ENCODE data around the gene SLC34A3. TPM values are rescaled to one million over a fixed set of nuclear protein-coding genes. Genes with fewer than 3 reads are reported as not detected.
A peak's percentile ranks its signal among the peaks of the same experiment; 100 is the strongest.

SLC34A3 gene
- total and polyA plus RNA-seq, 2 donors (not counting 1 experiment from before 2014, with no cell fraction given): not detected

GRCh38 chr9:137205126-137206069, 25.3 kb upstream of the SLC34A3 start, which contains the start of the genes NDOR1 and TMEM203:
Gene NDOR1, plus strand, starts transcription at chr9:137205700. Its CDS starts 78 bp downstream, at chr9:137205778.
Gene TMEM203, minus strand, starts transcription at chr9:137205648. Its CDS starts 234 bp downstream, at chr9:137205414.
- peak within 1 kb of the TSS; percentile 66 to 96 (median 86) for H3K4me3 ChIP-seq (ENCODE audit: control extremely low read depth in 1 of 5, extremely low read depth in 1 of 5, insufficient read depth in 1 of 5, low read depth in 2 of 5, low read length in 4 of 5)
- peak within 1 kb of the TSS; percentile 73 to 89 for H3K27ac ChIP-seq (ENCODE audit: low read length in 2 of 2)
- H3K9me3 ChIP-seq (ENCODE audit: control extremely low read depth in 1 of 3, control insufficient read depth in 2 of 3, insufficient read depth in 1 of 3, low read length in 2 of 3): no peaks in the 10 kb centered on the region
- no peaks in the 10 kb centered on the region for H3K27me3 ChIP-seq (replicated peaks in 1 of 4; ENCODE audit: control extremely low read depth in 1 of 4, control insufficient read depth in 3 of 4, insufficient read depth in 4 of 4, low read length in 3 of 4)
- ChIA-PET CTCF (interaction anchor here (1.2 to 1.6 kb wide), 2 partner anchors 18 to 22 kb away, joined by 3 to 4 read pairs; partner anchors contain the start of gene RNF224), POLR2A (interaction anchor here (1.1 to 2.1 kb wide), 4 partner anchors 16 to 76 kb away, joined by 3 to 10 read pairs (median 4); partner anchors contain the start of genes ANAPC2, RNF208 and SSNA1)
- peaks cover 61% of the 10 kb centered on the region for H3K79me2 ChIP-seq (ENCODE audit: control insufficient read depth, insufficient read depth, low read length)
- H3K4me2 ChIP-seq (replicated peaks; ENCODE audit: low read depth, low read length, poor library complexity, severe bottlenecking): peak within 1 kb of the TSS; percentile 85
- ATAC-seq (ENCODE audit: low read depth) (peak; percentile 35), DNase-seq (peak; percentile 94)
- peak within 1 kb of the TSS; percentile 90 for H3K27ac Mint-ChIP-seq
- H4K20me1 ChIP-seq (ENCODE audit: control insufficient read depth, insufficient read depth, low read length, poor library complexity, severe bottlenecking): peaks cover 43% of the 10 kb centered on the region
- H3K9me3 Mint-ChIP-seq (ENCODE audit: insufficient read depth): no peaks in the 10 kb centered on the region
- peak within 1 kb of the TSS; percentile 88 for H2AFZ ChIP-seq (ENCODE audit: insufficient read depth, low read depth, low read length, poor library complexity, severe bottlenecking)
- H3K36me3 ChIP-seq (replicated peaks in 1 of 2; ENCODE audit: control extremely low read depth in 1 of 2, control insufficient read depth in 1 of 2, extremely low read depth in 1 of 2, insufficient read depth in 2 of 2, low read length in 1 of 2): peaks cover 0 to 5% of the 10 kb centered on the region in 2 experiments
- peaks cover 46% of the 10 kb centered on the region for H3K4me1 Mint-ChIP-seq
- intact Hi-C loops (cut with micrococcal nuclease): loop anchor here (1.0 to 10.0 kb wide), 4 partner anchors 17 to 321 kb away; partner anchors contain the start of genes ANAPC2, SSNA1 and TRAF2
- H3K4me1 ChIP-seq (ENCODE audit: control insufficient read depth in 2 of 2, insufficient read depth in 2 of 2, low read length in 2 of 2): peaks cover 37 to 50% of the 10 kb centered on the region in 2 donors
- WGBS (ENCODE audit: insufficient coverage): under 1% methylated on average over 98 of the region's 98 CpGs
- H3K4me3 Mint-ChIP-seq: peak within 1 kb of the TSS; percentile 93
- no peak for TF ChIP-seq CTCF (IDR thresholded peaks at IDR 0.05)
- TF ChIP-seq EZH2 (IDR thresholded peaks at IDR 0.05; ENCODE audit: borderline replicate concordance, insufficient read depth, low read depth, low read length, poor library complexity, severe bottlenecking): no peak
- H3K9ac ChIP-seq (ENCODE audit: low read length): peak within 1 kb of the TSS; percentile 84
- no peaks in the 10 kb centered on the region for H3K27me3 Mint-ChIP-seq

Data from B cell (primary cell).